HepG2 (cell line): ENCODE results near the gene RAPGEFL1. TPM values are rescaled to one million over a fixed set of nuclear protein-coding genes. Genes with fewer than 3 reads are reported as not detected.

Experiments used
- CREM ChIP-seq, 2 experiments: sonication (generic) in 1 of 2; formaldehyde crosslinking in 1 of 2; IDR thresholded peaks; 2 replicates each; pipeline versions ENCODE4 v1.4.0 to v1.6.1; 2016 to 2020; ENCODE audit warnings: antibody characterized with exemption in 1 of 2, mild to moderate bottlenecking in 1 of 2, missing genetic modification reagents in 1 of 2
- IRF2 ChIP-seq: IDR thresholded peaks from 2 replicates; pipeline ENCODE4 v1.6.1; 2018; ENCODE audit warnings: missing genetic modification reagents, missing compliant biosample characterization
- KLF6 ChIP-seq: IDR thresholded peaks from 2 replicates; pipeline ENCODE4 v1.8.0; 2016; ENCODE audit warnings: missing biosample characterization, missing genetic modification reagents
- MED1 ChIP-seq: sonication (generic); formaldehyde crosslinking; IDR thresholded peaks from 2 replicates; pipeline ENCODE4 v1.4.0; 2020; ENCODE audit warnings: missing genetic modification reagents
- MZF1 ChIP-seq: sonication (generic); formaldehyde crosslinking; IDR thresholded peaks from 2 replicates; pipeline ENCODE4 v1.8.1; 2023; ENCODE audit warnings: mild to moderate bottlenecking, missing genetic modification reagents, borderline replicate concordance
- NFYC ChIP-seq: IDR thresholded peaks from 2 replicates; pipeline ENCODE4 v1.6.1; 2016; ENCODE audit warnings: missing genetic modification reagents, missing compliant biosample characterization
- POLR2AphosphoS2 ChIP-seq: IDR thresholded peaks from 2 replicates; pipeline ENCODE4 v1.6.1; 2011; ENCODE audit warnings: low read depth, low read length, improper control_type of control experiment
- SALL1 ChIP-seq: sonication (generic); formaldehyde crosslinking; IDR thresholded peaks from 2 replicates; pipeline ENCODE4 v1.8.0; 2022; ENCODE audit warnings: mild to moderate bottlenecking, missing genetic modification reagents
- SMC3 ChIP-seq: IDR thresholded peaks from 2 replicates; pipeline ENCODE4 v1.6.1; 2011; ENCODE audit warnings: low read length, improper control_type of control experiment
- TCF7L2 ChIP-seq: IDR thresholded peaks from 2 replicates; pipeline ENCODE4 v1.6.1; 2011; ENCODE audit warnings: mild to moderate bottlenecking, low read depth, low read length, moderate library complexity
- YY1 ChIP-seq: IDR thresholded peaks from 2 replicates; pipeline ENCODE4 v1.6.1; 2011; ENCODE audit warnings: low read length, low read depth, moderate library complexity, mild to moderate bottlenecking; ENCODE audit not compliant: insufficient read depth, insufficient replicate concordance
- ZNF34 ChIP-seq: sonication (generic); formaldehyde crosslinking; IDR thresholded peaks from 2 replicates; pipeline ENCODE4 v1.4.0; 2020; ENCODE audit warnings: mild to moderate bottlenecking, missing genetic modification reagents, borderline replicate concordance
- ZNF510 ChIP-seq: sonication (generic); formaldehyde crosslinking; IDR thresholded peaks from 2 replicates; pipeline ENCODE4 v1.4.0; 2020; ENCODE audit warnings: low read depth, mild to moderate bottlenecking, missing genetic modification reagents
- ZNF550 ChIP-seq: sonication (generic); formaldehyde crosslinking; IDR thresholded peaks from 2 replicates; pipeline ENCODE4 v1.4.0; 2020; ENCODE audit warnings: mild to moderate bottlenecking, missing genetic modification reagents, borderline replicate concordance
- ZNF776 ChIP-seq: sonication (generic); formaldehyde crosslinking; IDR thresholded peaks from 2 replicates; pipeline ENCODE4 v1.4.0; 2020; ENCODE audit warnings: mild to moderate bottlenecking, missing genetic modification reagents
- ZSCAN30 ChIP-seq: sonication (generic); formaldehyde crosslinking; IDR thresholded peaks from 2 replicates; pipeline ENCODE4 v1.5.0; 2020; ENCODE audit warnings: mild to moderate bottlenecking, missing genetic modification reagents
- polyA plus RNA-seq, 8 experiments: library from polyadenylated mRNA; depleted of rRNA in 3 of 8; stranded (reverse) in 7 of 8; unstranded in 1 of 8; fragments of >200 nt; fragmentation: Illumina TruSeq in 4 of 8; extraction: Trizol in 4 of 8; gene quantifications; 2 replicates each; pipeline versions ENCODE4 v1.2.1 to v1.2.3, GENCODE V29; 2011 to 2016; ENCODE audit warnings: low read depth in 4 of 8, missing spikeins in 1 of 8, mixed read lengths in 1 of 8; ENCODE audit not compliant: insufficient read depth in 1 of 8
- total RNA-seq, 5 experiments: library from RNA; depleted of rRNA; stranded (reverse); fragments of >200 nt; fragmentation: Illumina TruSeq; extraction: Trizol; gene quantifications; 2 replicates each; pipeline ENCODE4 v1.2.3, GENCODE V29; 2016; ENCODE audit warnings: low read depth in 1 of 5
- TF ChIP-seq, protein P1 (sequence below): IDR thresholded peaks from 2 replicates; pipeline ENCODE4 v1.6.1; 2016; ENCODE audit warnings: low read depth, missing genetic modification reagents, missing compliant biosample characterization
- TF ChIP-seq, protein P2 (sequence below): sonication (generic); formaldehyde crosslinking; IDR thresholded peaks from 2 replicates; pipeline ENCODE4 v1.5.0; 2020; ENCODE audit warnings: missing genetic modification reagents
- TF ChIP-seq, protein P3 (sequence below): fragments of 450-650 bp; IDR thresholded peaks from 2 replicates; pipeline ENCODE4 v1.6.1; 2017
- TF ChIP-seq, protein P4 (sequence below): sonication (generic); formaldehyde crosslinking; IDR thresholded peaks from 2 replicates; pipeline ENCODE4 v1.8.0; 2022; ENCODE audit warnings: mild to moderate bottlenecking, missing genetic modification reagents, moderate library complexity
- TF ChIP-seq, protein P5 (sequence below): sonication (generic); formaldehyde crosslinking; IDR thresholded peaks from 2 replicates; pipeline ENCODE4 v1.8.1; 2023; ENCODE audit warnings: mild to moderate bottlenecking, moderate library complexity, missing genetic modification reagents

Gene RAPGEFL1
- total and polyA plus RNA-seq, 2 of the 13 experiments (the other 11 are each of a cell fraction or from before 2014, with no cell fraction given): 4.5 to 7.8 TPM

DNA sequence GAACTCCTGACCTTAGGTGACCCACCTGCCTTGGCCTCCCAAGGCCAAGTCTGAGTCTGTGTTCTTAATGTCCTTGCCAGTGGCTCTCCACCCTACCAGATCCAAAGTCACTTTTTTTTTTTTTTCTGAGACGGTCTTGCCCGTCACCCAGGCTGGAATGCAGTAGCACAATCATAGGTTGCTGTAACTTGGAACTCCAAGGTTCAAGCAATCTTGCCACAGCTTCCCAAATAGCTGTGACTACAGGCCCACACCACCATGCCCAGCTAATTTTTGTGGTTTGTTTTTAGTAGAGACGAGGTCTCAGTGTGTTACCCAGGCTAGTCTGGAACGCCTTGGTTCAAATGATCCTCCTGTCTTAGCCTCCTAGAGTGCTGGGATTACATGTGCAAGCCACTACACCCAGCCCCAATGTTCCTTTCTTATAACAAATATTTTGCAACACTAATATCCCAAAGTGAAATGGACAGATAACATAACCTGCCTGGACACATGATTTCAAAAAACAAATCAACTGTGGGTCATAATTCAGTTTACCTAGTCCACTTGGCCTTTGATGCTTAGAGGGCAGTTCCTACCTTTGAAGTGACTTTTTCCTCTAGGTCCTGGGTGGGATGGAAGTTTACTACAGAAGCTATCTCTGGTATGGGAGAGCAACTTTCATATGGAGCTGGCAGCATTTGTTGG, 4.0 kb upstream of the RAPGEFL1 start (continued):
- TF ChIP-seq, protein P1, sequence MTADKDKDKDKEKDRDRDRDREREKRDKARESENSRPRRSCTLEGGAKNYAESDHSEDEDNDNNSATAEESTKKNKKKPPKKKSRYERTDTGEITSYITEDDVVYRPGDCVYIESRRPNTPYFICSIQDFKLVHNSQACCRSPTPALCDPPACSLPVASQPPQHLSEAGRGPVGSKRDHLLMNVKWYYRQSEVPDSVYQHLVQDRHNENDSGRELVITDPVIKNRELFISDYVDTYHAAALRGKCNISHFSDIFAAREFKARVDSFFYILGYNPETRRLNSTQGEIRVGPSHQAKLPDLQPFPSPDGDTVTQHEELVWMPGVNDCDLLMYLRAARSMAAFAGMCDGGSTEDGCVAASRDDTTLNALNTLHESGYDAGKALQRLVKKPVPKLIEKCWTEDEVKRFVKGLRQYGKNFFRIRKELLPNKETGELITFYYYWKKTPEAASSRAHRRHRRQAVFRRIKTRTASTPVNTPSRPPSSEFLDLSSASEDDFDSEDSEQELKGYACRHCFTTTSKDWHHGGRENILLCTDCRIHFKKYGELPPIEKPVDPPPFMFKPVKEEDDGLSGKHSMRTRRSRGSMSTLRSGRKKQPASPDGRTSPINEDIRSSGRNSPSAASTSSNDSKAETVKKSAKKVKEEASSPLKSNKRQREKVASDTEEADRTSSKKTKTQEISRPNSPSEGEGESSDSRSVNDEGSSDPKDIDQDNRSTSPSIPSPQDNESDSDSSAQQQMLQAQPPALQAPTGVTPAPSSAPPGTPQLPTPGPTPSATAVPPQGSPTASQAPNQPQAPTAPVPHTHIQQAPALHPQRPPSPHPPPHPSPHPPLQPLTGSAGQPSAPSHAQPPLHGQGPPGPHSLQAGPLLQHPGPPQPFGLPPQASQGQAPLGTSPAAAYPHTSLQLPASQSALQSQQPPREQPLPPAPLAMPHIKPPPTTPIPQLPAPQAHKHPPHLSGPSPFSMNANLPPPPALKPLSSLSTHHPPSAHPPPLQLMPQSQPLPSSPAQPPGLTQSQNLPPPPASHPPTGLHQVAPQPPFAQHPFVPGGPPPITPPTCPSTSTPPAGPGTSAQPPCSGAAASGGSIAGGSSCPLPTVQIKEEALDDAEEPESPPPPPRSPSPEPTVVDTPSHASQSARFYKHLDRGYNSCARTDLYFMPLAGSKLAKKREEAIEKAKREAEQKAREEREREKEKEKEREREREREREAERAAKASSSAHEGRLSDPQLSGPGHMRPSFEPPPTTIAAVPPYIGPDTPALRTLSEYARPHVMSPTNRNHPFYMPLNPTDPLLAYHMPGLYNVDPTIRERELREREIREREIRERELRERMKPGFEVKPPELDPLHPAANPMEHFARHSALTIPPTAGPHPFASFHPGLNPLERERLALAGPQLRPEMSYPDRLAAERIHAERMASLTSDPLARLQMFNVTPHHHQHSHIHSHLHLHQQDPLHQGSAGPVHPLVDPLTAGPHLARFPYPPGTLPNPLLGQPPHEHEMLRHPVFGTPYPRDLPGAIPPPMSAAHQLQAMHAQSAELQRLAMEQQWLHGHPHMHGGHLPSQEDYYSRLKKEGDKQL: 0 out of 2 replicates have a peak, but pooled peaks have one; percentile 35
- no peak; the same call in 1 of the 2 replicates for TF ChIP-seq IRF2
- no peak for TF ChIP-seq YY1
- no peak for TF ChIP-seq MZF1
- TF ChIP-seq, protein P2, sequence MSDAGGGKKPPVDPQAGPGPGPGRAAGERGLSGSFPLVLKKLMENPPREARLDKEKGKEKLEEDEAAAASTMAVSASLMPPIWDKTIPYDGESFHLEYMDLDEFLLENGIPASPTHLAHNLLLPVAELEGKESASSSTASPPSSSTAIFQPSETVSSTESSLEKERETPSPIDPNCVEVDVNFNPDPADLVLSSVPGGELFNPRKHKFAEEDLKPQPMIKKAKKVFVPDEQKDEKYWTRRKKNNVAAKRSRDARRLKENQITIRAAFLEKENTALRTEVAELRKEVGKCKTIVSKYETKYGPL (CRISPR knock-in tag): no peak
- TF ChIP-seq TCF7L2: peak; percentile 61
- TF ChIP-seq NFYC: no peak
- TF ChIP-seq, protein P3, sequence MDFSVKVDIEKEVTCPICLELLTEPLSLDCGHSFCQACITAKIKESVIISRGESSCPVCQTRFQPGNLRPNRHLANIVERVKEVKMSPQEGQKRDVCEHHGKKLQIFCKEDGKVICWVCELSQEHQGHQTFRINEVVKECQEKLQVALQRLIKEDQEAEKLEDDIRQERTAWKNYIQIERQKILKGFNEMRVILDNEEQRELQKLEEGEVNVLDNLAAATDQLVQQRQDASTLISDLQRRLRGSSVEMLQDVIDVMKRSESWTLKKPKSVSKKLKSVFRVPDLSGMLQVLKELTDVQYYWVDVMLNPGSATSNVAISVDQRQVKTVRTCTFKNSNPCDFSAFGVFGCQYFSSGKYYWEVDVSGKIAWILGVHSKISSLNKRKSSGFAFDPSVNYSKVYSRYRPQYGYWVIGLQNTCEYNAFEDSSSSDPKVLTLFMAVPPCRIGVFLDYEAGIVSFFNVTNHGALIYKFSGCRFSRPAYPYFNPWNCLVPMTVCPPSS: no peak
- TF ChIP-seq CREM (IDR thresholded peaks at IDR 0.05): peak; percentile 69; the same call in 1 of the 2 replicates
- TF ChIP-seq CREM (CRISPR knock-in tag; IDR thresholded peaks at IDR 0.05): no peak
- no peak for TF ChIP-seq ZNF776 (CRISPR knock-in tag)
- TF ChIP-seq ZSCAN30 (CRISPR knock-in tag): no peak
- peak; percentile 89 for TF ChIP-seq SALL1 (CRISPR knock-in tag)
- TF ChIP-seq SMC3: no peak; the same call in 1 of the 2 replicates
- no peak for TF ChIP-seq ZNF550 (CRISPR knock-in tag)
- TF ChIP-seq ZNF510 (CRISPR knock-in tag): no peak
- TF ChIP-seq ZNF34 (CRISPR knock-in tag): no peak
- no peak for TF ChIP-seq POLR2AphosphoS2
- peak; percentile 86 for TF ChIP-seq MED1
- TF ChIP-seq, protein P4, sequence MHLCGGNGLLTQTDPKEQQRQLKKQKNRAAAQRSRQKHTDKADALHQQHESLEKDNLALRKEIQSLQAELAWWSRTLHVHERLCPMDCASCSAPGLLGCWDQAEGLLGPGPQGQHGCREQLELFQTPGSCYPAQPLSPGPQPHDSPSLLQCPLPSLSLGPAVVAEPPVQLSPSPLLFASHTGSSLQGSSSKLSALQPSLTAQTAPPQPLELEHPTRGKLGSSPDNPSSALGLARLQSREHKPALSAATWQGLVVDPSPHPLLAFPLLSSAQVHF (CRISPR knock-in tag): no peak
- TF ChIP-seq, protein P5, sequence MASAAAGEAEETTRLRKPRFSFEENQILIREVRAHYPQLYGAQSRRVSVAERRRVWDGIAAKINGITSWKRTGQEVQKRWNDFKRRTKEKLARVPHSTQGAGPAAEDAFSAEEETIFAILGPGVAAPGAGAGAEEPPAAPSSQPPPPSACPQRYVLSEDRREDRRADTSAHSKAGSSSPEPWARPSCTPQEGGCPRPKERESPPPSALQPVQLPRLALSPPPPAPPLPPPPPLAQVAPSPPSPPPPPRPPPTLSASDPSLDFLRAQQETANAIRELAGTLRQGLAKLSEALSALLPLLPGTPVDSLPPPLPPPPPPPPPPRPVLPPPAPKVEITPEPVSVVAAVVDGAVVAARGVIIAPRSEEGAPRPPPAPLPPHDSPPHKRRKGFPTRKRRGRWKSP (CRISPR knock-in tag): no peak
- no peak for TF ChIP-seq KLF6 (CRISPR knock-in tag)
